HepG2 (cell line): ENCODE data around the gene OSBP.

ENCODE experiments used
- FOXP1 ChIP-seq, 2 experiments: fragments of 450-650 bp in 1 of 2; IDR thresholded peaks; 2 replicates each; pipeline ENCODE4 v1.6.1; 2017 to 2018; ENCODE audit warnings: antibody characterized with exemption in 1 of 2
- GTF2F1 ChIP-seq: fragments of 150-350 bp; IDR thresholded peaks from 2 replicates; pipeline ENCODE4 v1.6.1; 2014; ENCODE audit warnings: low read length
- POLR2A ChIP-seq, 2 experiments: IDR thresholded peaks; 2 replicates each; pipeline ENCODE4 v1.6.1; 2011; ENCODE audit warnings: low read depth in 2 of 2, low read length in 2 of 2, mild to moderate bottlenecking in 1 of 2, moderate library complexity in 1 of 2; ENCODE audit not compliant: insufficient read depth in 1 of 2
- YY1 ChIP-seq: IDR thresholded peaks from 2 replicates; pipeline ENCODE4 v1.6.1; 2011; ENCODE audit warnings: low read length, low read depth, moderate library complexity, mild to moderate bottlenecking; ENCODE audit not compliant: insufficient read depth, insufficient replicate concordance
- ZNF468 ChIP-seq: sonication (generic); formaldehyde crosslinking; IDR thresholded peaks from 2 replicates; pipeline ENCODE4 v1.8.0; 2022; ENCODE audit warnings: mild to moderate bottlenecking, moderate library complexity, missing genetic modification reagents
- ZSCAN30 ChIP-seq: sonication (generic); formaldehyde crosslinking; IDR thresholded peaks from 2 replicates; pipeline ENCODE4 v1.5.0; 2020; ENCODE audit warnings: mild to moderate bottlenecking, missing genetic modification reagents
- TF ChIP-seq, protein P1 (sequence below): sonication (generic); formaldehyde crosslinking; IDR thresholded peaks from 2 replicates; pipeline ENCODE4 v1.5.0; 2020; ENCODE audit warnings: mild to moderate bottlenecking, missing genetic modification reagents, moderate library complexity
- TF ChIP-seq, protein P2 (sequence below): sonication (generic); formaldehyde crosslinking; IDR thresholded peaks from 2 replicates; pipeline ENCODE4 v1.4.0; 2020; ENCODE audit warnings: missing genetic modification reagents
- TF ChIP-seq, protein P3 (sequence below), 2 experiments: sonication (generic) in 1 of 2; formaldehyde crosslinking in 1 of 2; IDR thresholded peaks; 2 replicates each; pipeline versions ENCODE4 v1.4.0 to v1.6.1; 2018 to 2020; ENCODE audit warnings: missing genetic modification reagents in 2 of 2, borderline replicate concordance in 1 of 2, low read depth in 1 of 2, mild to moderate bottlenecking in 1 of 2, missing biosample characterization in 1 of 2

DNA sequence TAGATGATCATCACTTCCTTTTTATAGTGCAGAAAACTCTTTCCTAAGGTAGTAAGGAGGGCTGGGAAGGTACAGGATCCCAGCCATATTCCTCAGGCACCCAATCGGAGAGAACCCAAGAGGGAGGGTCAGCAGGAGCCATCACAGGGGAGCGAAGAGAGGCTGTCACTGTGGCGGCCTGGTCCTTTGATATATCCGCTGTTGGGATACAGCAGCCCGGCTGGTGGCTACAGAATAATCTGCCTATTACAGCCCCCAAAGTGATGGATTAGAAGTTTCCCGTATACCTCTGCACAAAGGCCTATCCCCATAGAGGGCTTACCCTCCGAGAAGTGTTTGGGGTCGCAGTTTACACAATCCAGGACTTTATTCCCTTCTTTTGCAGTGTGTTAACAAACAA lies 55.7 kb downstream of the OSBP start:
- no peak for TF ChIP-seq POLR2A (IDR thresholded peaks at IDR 0.05; ENCODE audit: insufficient read depth in 1 of 2, low read depth in 2 of 2, low read length in 2 of 2)
- TF ChIP-seq, protein P1, sequence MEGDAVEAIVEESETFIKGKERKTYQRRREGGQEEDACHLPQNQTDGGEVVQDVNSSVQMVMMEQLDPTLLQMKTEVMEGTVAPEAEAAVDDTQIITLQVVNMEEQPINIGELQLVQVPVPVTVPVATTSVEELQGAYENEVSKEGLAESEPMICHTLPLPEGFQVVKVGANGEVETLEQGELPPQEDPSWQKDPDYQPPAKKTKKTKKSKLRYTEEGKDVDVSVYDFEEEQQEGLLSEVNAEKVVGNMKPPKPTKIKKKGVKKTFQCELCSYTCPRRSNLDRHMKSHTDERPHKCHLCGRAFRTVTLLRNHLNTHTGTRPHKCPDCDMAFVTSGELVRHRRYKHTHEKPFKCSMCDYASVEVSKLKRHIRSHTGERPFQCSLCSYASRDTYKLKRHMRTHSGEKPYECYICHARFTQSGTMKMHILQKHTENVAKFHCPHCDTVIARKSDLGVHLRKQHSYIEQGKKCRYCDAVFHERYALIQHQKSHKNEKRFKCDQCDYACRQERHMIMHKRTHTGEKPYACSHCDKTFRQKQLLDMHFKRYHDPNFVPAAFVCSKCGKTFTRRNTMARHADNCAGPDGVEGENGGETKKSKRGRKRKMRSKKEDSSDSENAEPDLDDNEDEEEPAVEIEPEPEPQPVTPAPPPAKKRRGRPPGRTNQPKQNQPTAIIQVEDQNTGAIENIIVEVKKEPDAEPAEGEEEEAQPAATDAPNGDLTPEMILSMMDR (CRISPR knock-in tag) = no peak
- TF ChIP-seq YY1 = no peak
- TF ChIP-seq ZSCAN30 (CRISPR knock-in tag) = no peak
- TF ChIP-seq ZNF468 = no peak
- no peak for TF ChIP-seq GTF2F1
- TF ChIP-seq, protein P2, sequence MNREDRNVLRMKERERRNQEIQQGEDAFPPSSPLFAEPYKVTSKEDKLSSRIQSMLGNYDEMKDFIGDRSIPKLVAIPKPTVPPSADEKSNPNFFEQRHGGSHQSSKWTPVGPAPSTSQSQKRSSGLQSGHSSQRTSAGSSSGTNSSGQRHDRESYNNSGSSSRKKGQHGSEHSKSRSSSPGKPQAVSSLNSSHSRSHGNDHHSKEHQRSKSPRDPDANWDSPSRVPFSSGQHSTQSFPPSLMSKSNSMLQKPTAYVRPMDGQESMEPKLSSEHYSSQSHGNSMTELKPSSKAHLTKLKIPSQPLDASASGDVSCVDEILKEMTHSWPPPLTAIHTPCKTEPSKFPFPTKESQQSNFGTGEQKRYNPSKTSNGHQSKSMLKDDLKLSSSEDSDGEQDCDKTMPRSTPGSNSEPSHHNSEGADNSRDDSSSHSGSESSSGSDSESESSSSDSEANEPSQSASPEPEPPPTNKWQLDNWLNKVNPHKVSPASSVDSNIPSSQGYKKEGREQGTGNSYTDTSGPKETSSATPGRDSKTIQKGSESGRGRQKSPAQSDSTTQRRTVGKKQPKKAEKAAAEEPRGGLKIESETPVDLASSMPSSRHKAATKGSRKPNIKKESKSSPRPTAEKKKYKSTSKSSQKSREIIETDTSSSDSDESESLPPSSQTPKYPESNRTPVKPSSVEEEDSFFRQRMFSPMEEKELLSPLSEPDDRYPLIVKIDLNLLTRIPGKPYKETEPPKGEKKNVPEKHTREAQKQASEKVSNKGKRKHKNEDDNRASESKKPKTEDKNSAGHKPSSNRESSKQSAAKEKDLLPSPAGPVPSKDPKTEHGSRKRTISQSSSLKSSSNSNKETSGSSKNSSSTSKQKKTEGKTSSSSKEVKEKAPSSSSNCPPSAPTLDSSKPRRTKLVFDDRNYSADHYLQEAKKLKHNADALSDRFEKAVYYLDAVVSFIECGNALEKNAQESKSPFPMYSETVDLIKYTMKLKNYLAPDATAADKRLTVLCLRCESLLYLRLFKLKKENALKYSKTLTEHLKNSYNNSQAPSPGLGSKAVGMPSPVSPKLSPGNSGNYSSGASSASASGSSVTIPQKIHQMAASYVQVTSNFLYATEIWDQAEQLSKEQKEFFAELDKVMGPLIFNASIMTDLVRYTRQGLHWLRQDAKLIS = no peak
- TF ChIP-seq FOXP1 (IDR thresholded peaks at IDR 0.05) = no peak
- TF ChIP-seq FOXP1 (CRISPR knock-in tag; IDR thresholded peaks at IDR 0.05) = no peak
- TF ChIP-seq, protein P3, sequence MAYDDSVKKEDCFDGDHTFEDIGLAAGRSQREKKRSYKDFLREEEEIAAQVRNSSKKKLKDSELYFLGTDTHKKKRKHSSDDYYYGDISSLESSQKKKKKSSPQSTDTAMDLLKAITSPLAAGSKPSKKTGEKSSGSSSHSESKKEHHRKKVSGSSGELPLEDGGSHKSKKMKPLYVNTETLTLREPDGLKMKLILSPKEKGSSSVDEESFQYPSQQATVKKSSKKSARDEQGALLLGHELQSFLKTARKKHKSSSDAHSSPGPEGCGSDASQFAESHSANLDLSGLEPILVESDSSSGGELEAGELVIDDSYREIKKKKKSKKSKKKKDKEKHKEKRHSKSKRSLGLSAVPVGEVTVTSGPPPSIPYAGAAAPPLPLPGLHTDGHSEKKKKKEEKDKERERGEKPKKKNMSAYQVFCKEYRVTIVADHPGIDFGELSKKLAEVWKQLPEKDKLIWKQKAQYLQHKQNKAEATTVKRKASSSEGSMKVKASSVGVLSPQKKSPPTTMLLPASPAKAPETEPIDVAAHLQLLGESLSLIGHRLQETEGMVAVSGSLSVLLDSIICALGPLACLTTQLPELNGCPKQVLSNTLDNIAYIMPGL (CRISPR knock-in tag; IDR thresholded peaks at IDR 0.05; ENCODE audit: borderline replicate concordance in 1 of 2, low read depth in 1 of 2) = no peak
